Fibroblast of the aortic adventitia (primary cell): ENCODE measurements around the gene UPB1. TPM values are rescaled to one million over a fixed set of nuclear protein-coding genes. Genes with fewer than 3 reads are reported as not detected.

Experiments used
- DNase-seq: peaks from one replicate; pipeline ENCODE4 v3.0.0-alpha.2; 2010; ENCODE audit warnings: low read depth
- H3K4me3 ChIP-seq: 2 replicates; pipeline ENCODE4 v1.5.1; 2011; ENCODE audit warnings: low read depth, mild to moderate bottlenecking, control low read depth, low read length, moderate library complexity
- total RNA-seq: library from RNA; depleted of rRNA; stranded (reverse); fragments of >200 nt; gene quantifications from 2 replicates; pipeline ENCODE4 v1.2.3, GENCODE V29; 2012; ENCODE audit warnings: low replicate concordance
- TF ChIP-seq, protein P1 (sequence below): IDR thresholded peaks from 2 replicates; pipeline ENCODE4 v1.5.1; 2011; ENCODE audit warnings: mild to moderate bottlenecking, low read length, control low read depth, inconsistent platforms; ENCODE audit not compliant: insufficient read depth

The UPB1 gene
- total RNA-seq, 1 donor: not detected

DNA sequence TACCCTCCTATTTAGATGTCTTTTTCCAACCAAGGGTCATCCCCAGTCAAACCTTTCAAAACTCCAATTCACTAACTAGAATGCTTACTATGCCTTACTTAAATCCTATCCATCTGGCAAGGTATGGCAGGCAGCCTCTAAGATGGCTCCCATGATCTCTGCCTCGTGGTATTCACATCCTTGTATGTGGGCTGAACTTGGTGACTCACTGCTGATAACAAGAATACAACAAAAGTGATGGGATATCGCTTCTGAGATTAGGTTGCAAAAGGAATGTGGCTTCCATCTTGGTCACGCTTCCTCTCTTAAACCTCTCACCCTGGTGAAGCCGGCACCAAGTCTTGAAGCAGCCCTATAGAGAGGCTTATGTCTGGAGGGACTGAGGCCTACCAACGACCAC is 29.6 kb upstream of the UPB1 start:
- H3K4me3 ChIP-seq: no peak overlapping the region
- peak; percentile 92 for DNase-seq
- TF ChIP-seq, protein P1, sequence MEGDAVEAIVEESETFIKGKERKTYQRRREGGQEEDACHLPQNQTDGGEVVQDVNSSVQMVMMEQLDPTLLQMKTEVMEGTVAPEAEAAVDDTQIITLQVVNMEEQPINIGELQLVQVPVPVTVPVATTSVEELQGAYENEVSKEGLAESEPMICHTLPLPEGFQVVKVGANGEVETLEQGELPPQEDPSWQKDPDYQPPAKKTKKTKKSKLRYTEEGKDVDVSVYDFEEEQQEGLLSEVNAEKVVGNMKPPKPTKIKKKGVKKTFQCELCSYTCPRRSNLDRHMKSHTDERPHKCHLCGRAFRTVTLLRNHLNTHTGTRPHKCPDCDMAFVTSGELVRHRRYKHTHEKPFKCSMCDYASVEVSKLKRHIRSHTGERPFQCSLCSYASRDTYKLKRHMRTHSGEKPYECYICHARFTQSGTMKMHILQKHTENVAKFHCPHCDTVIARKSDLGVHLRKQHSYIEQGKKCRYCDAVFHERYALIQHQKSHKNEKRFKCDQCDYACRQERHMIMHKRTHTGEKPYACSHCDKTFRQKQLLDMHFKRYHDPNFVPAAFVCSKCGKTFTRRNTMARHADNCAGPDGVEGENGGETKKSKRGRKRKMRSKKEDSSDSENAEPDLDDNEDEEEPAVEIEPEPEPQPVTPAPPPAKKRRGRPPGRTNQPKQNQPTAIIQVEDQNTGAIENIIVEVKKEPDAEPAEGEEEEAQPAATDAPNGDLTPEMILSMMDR: no peak

GRCh38 chr22:24465975-24466374 is 29.2 kb upstream of the UPB1 start:
- no peak for DNase-seq
- no peak overlapping the region for H3K4me3 ChIP-seq
- TF ChIP-seq, protein P1: no peak

- peak; percentile 80 for DNase-seq
- H3K4me3 ChIP-seq: no peak overlapping the region
- TF ChIP-seq, protein P1: no peak
Observed at GRCh38 chr22:24466716-24467328, 28.3 kb upstream of the UPB1 start.

DNA sequence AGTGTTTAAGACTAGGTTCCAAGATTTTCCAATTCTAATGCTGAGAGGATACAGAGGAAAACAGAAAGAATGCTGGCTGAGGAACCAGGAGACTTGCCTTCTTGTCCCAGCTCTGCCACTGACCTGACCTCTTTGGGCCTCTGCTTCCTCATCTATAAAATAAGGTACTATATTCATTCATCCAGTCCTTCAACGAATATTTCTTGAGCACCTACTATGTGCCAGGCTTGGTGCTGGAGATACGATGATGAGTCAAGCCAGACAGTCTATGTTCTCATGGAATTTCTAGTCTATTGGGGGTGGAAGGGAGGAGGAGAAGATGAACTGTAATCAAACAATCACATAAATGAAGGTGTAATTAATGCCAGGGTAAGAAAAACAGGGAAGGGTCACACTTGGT is 27.8 kb upstream of the UPB1 start:
- no peak overlapping the region for H3K4me3 ChIP-seq
- TF ChIP-seq, protein P1: no peak
- DNase-seq: no peak

GRCh38 chr22:24471570-24471969 is 23.6 kb upstream of the UPB1 start:
- no peak overlapping the region for H3K4me3 ChIP-seq
- TF ChIP-seq, protein P1: no peak
- peak; percentile 98 for DNase-seq

DNA sequence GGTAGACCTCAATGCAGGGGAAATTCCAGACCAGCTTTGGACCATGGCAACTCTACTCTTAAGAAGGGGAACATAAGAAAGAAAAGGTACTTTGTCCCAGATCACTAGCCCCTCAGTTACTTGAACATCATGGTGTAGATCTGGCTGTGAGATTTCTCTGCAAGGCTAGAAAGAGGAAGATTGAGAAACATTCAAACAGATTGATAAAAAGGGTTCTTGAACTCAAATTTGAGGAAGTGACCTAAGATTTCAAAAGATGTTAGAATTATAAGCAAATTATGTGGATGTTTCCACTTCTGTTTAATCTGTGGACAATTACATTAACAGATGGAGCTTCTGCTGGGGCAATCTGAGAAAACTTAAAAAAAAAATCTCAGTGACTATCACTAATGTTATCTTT is 21.8 kb upstream of the UPB1 start:
- TF ChIP-seq, protein P1: no peak
- H3K4me3 ChIP-seq: no peak overlapping the region
- no peak for DNase-seq

DNA sequence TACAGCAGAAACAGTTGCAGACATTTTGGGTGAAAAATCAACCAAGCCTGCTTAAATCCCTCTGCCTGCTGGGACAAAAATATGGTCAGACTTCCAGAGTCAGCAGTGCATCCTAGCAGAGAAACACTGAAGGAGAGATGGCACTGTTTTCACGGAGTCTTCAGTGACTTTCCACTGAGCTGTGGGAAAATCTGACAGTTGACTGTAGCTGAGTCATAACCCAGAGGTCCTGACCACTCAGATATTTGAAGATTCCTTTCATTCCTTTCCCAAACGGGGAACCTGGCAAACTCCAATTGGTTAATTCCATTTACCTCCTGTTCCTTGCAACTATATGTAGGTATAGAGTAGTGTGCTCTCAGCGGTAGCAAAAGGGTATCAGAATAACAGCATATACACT is 20.9 kb upstream of the UPB1 start:
- H3K4me3 ChIP-seq: no peak overlapping the region

More for the DNA sequence above, 20.9 kb upstream of the UPB1 start:
- TF ChIP-seq, protein P1: no peak
- DNase-seq: peak; percentile 92
